HG02884 (cell line): Measurements from ENCODE around the gene TGM1.
"Not testable (repeated sequence)": the region's sequence is repeated elsewhere in the genome, so short reads cannot be mapped to it uniquely, and the experiment has no call there.

Experiments
- ATAC-seq: cut with Tn5 transposase; IDR thresholded peaks from one replicate; pipeline ENCODE4 v1.9.1; 2021; ENCODE audit warnings: mild to moderate bottlenecking, moderate library complexity; ENCODE audit not compliant: unreplicated experiment

Gene TGM1

GRCh38 chr14:24255438-24255837, 7.5 kb downstream of the TGM1 start:
- ATAC-seq = no peak

- no peak for ATAC-seq
These were observed 8.2 kb downstream of the TGM1 start for GRCh38 chr14:24254630-24255392.

- no peak for ATAC-seq
These were observed 9.0 kb downstream of the TGM1 start for GRCh38 chr14:24253936-24254335.

- ATAC-seq = no peak
These were observed 10.5 kb downstream of the TGM1 start for GRCh38 chr14:24252289-24253124.

GRCh38 chr14:24251880-24252288, 11.1 kb downstream of the TGM1 start:
- ATAC-seq = no peak

GRCh38 chr14:24250354-24250753, 12.6 kb downstream of the TGM1 start:
- no peak for ATAC-seq

- ATAC-seq = no peak
These were observed 13.6 kb downstream of the TGM1 start for GRCh38 chr14:24249230-24250021.

- ATAC-seq = no peak
These were observed 15.6 kb downstream of the TGM1 start for GRCh38 chr14:24247422-24247821.

- no peak for ATAC-seq
These were observed 16.2 kb downstream of the TGM1 start for GRCh38 chr14:24246765-24247212.

GRCh38 chr14:24245350-24245749, 17.6 kb downstream of the TGM1 start:
- ATAC-seq = not testable (repeated sequence)

- ATAC-seq = no peak
These were observed 19.6 kb downstream of the TGM1 start for GRCh38 chr14:24243336-24243836.

- peak; percentile 73 for ATAC-seq
These were observed 21.0 kb downstream of the TGM1 start for GRCh38 chr14:24241829-24242443.

GRCh38 chr14:24240110-24240918, 22.7 kb downstream of the TGM1 start:
- no peak for ATAC-seq

- ATAC-seq = no peak
These were observed 24.4 kb downstream of the TGM1 start for GRCh38 chr14:24238527-24239037.

GRCh38 chr14:24238123-24238522, 24.9 kb downstream of the TGM1 start:
- no peak for ATAC-seq

- ATAC-seq = no peak
These were observed 25.5 kb downstream of the TGM1 start for GRCh38 chr14:24237463-24237955.

- ATAC-seq = no peak
These were observed 26.1 kb downstream of the TGM1 start for GRCh38 chr14:24236689-24237462.

- ATAC-seq = no peak
These were observed 26.9 kb downstream of the TGM1 start for GRCh38 chr14:24235804-24236688.
